ENCODE results near the gene NCK1. TPM values are rescaled to one million over a fixed set of nuclear protein-coding genes. Genes with fewer than 3 reads are reported as not detected.
A peak's percentile ranks its signal among the peaks of the same experiment; 100 is the strongest.

The NCK1 gene
- 10 to 100 TPM; 34.9 to 57.7 (median 50.8) TPM for total RNA-seq

GRCh38 chr3:136861890-136862616, at the start of gene NCK1:
NCK1 (plus strand) TSS chr3:136862208; CDS start chr3:136928002, 65,794 bp downstream.
- no peak for TF ChIP-seq CTCF (IDR thresholded peaks at IDR 0.05)
- DNase-seq (ENCODE audit: low spot score) (peak; percentile 95), ATAC-seq (ENCODE audit: low FRiP score) (peak; percentile 99)

GRCh38 chr3:136817448-136817847, 44.6 kb upstream of the NCK1 start:
- no peak for ATAC-seq (ENCODE audit: low FRiP score)

GRCh38 chr3:136818191-136818768, 43.7 kb upstream of the NCK1 start:
- DNase-seq (ENCODE audit: low spot score) (peak; percentile 31), ATAC-seq (ENCODE audit: low FRiP score) (peak; percentile 87)
- no peak for TF ChIP-seq CTCF (IDR thresholded peaks at IDR 0.05)

More at GRCh38 chr3:136817448-136817847, 44.6 kb upstream of the NCK1 start:
- no peak for DNase-seq (ENCODE audit: low spot score)
- no peak for TF ChIP-seq CTCF (IDR thresholded peaks at IDR 0.05)

- TF ChIP-seq CTCF (IDR thresholded peaks at IDR 0.05) = no peak
- peak; percentile 28 for DNase-seq (ENCODE audit: low spot score)
- peak; percentile 83 for ATAC-seq (ENCODE audit: low FRiP score)
Measured at GRCh38 chr3:136818769-136819391, 43.1 kb upstream of the NCK1 start, which contains the start of gene SLC35G2. SLC35G2 (plus strand) TSS chr3:136819126; CDS start chr3:136854461, 35,335 bp downstream.

GRCh38 chr3:136819392-136819730, 42.6 kb upstream of the NCK1 start:
- no peak for TF ChIP-seq CTCF (IDR thresholded peaks at IDR 0.05)
- DNase-seq (ENCODE audit: low spot score) (peak; percentile 29), ATAC-seq (ENCODE audit: low FRiP score) (peak; percentile 72)

- DNase-seq (ENCODE audit: low spot score) (no peak), ATAC-seq (ENCODE audit: low FRiP score) (peak; percentile 66)
- TF ChIP-seq CTCF (IDR thresholded peaks at IDR 0.05) = no peak
Measured at GRCh38 chr3:136819731-136820679, 42.0 kb upstream of the NCK1 start.

Data from omental fat pad (tissue), 4 donors.